ENCODE results near the gene OR6C65. TPM values are rescaled to one million over a fixed set of nuclear protein-coding genes. Genes with fewer than 3 reads are reported as not detected.
"Not testable (repeated sequence)": the region's sequence is repeated elsewhere in the genome, so short reads cannot be mapped to it uniquely, and the experiment has no call there.

OR6C65 gene
- total RNA-seq: not detected

GRCh38 chr12:55400229-55400628, at the start of gene OR6C65:
Gene OR6C65, plus strand, starts transcription at chr12:55400529. Its CDS starts 0 bp downstream, at chr12:55400529.
- Histone ChIP-seq H3K36me3 (no peaks in the 10 kb centered on the region), H3K27me3 (no peaks in the 10 kb centered on the region), H3K9me3 (no peaks in the 10 kb centered on the region), H3K27ac (no peak within 1 kb of the TSS), H3K4me1 (no peaks in the 10 kb centered on the region), H3K4me3 (no peak within 1 kb of the TSS)
- TF ChIP-seq POLR2A (IDR thresholded peaks at IDR 0.05) (no peak), CTCF (IDR thresholded peaks at IDR 0.05) (no peak), POLR2AphosphoS5 (IDR thresholded peaks at IDR 0.05) (no peak), EP300 (IDR thresholded peaks at IDR 0.05) (no peak)
- DNase-seq: no peak
- no peak for ATAC-seq (ENCODE audit: low FRiP score in 2 of 2)
- 94 to 97% methylated on average over 1 of the region's 1 CpG for WGBS, 2 donors

- H3K4me3 ChIP-seq; H3K36me3 ChIP-seq; H3K4me1 ChIP-seq; H3K27ac ChIP-seq; ATAC-seq (ENCODE audit: low FRiP score in 2 of 2); H3K9me3 ChIP-seq; DNase-seq; H3K27me3 ChIP-seq: not testable (repeated sequence)
- WGBS, 2 donors: 64 to 74% methylated on average over 4 of the region's 4 CpGs
Observed at GRCh38 chr12:55355338-55355737, 45.0 kb upstream of the OR6C65 start.

GRCh38 chr12:55362675-55363074, 37.7 kb upstream of the OR6C65 start, which contains the start of gene OR6C75:
Gene OR6C75, plus strand, starts transcription at chr12:55362975. Its CDS starts 2,136 bp downstream, at chr12:55365111.
- ATAC-seq (ENCODE audit: low FRiP score in 2 of 2) (no peak), DNase-seq (no peak)
- Histone ChIP-seq H3K9me3 (no peaks in the 10 kb centered on the region), H3K27me3 (no peaks in the 10 kb centered on the region), H3K4me3 (no peak within 1 kb of the TSS), H3K27ac (no peak within 1 kb of the TSS), H3K36me3 (no peaks in the 10 kb centered on the region), H3K4me1 (no peaks in the 10 kb centered on the region)
- TF ChIP-seq EP300 (IDR thresholded peaks at IDR 0.05) (no peak), POLR2AphosphoS5 (IDR thresholded peaks at IDR 0.05) (no peak), POLR2A (IDR thresholded peaks at IDR 0.05) (no peak), CTCF (IDR thresholded peaks at IDR 0.05) (no peak)
- WGBS, 2 donors: 91 to 94% methylated on average over 4 of the region's 4 CpGs

GRCh38 chr12:55365086-55365485, 35.2 kb upstream of the OR6C65 start:
- ATAC-seq (ENCODE audit: low FRiP score in 2 of 2): no peak
- WGBS, 2 donors: 75 to 86% methylated on average over 3 of the region's 3 CpGs
- Histone ChIP-seq H3K4me1 (no peaks in the 10 kb centered on the region), H3K4me3 (no peak overlapping the region), H3K27me3 (no peaks in the 10 kb centered on the region), H3K36me3 (no peaks in the 10 kb centered on the region), H3K9me3 (no peaks in the 10 kb centered on the region), H3K27ac (no peak overlapping the region)
- DNase-seq: no peak
- no peak for TF ChIP-seq POLR2AphosphoS5 (IDR thresholded peaks at IDR 0.05)
- TF ChIP-seq POLR2A (IDR thresholded peaks at IDR 0.05): no peak
- TF ChIP-seq CTCF (IDR thresholded peaks at IDR 0.05): no peak
- TF ChIP-seq EP300 (IDR thresholded peaks at IDR 0.05): no peak

GRCh38 chr12:55372521-55372920, 27.8 kb upstream of the OR6C65 start:
- 68 to 72% methylated on average over 4 of the region's 4 CpGs for WGBS, 2 donors

More at GRCh38 chr12:55372521-55372920, 27.8 kb upstream of the OR6C65 start:
- no peak overlapping the region for H3K27ac ChIP-seq
- DNase-seq (no peak), ATAC-seq (ENCODE audit: low FRiP score in 2 of 2) (no peak)
- no peaks in the 10 kb centered on the region for H3K4me1 ChIP-seq
- no peaks in the 10 kb centered on the region for H3K9me3 ChIP-seq
- no peak overlapping the region for H3K4me3 ChIP-seq
- no peaks in the 10 kb centered on the region for H3K36me3 ChIP-seq
- H3K27me3 ChIP-seq: no peaks in the 10 kb centered on the region
- TF ChIP-seq POLR2A (IDR thresholded peaks at IDR 0.05) (no peak), EP300 (IDR thresholded peaks at IDR 0.05) (no peak), CTCF (IDR thresholded peaks at IDR 0.05) (no peak), POLR2AphosphoS5 (IDR thresholded peaks at IDR 0.05) (no peak)
